CMK (cell line): ENCODE results near the gene ZFY.
"Not testable (repeated sequence)": the region's sequence is repeated elsewhere in the genome, so short reads cannot be mapped to it uniquely, and the experiment has no call there.

ENCODE experiments used
- DNase-seq: peaks from one replicate; pipeline ENCODE4 v3.0.0-alpha.2; 2010; ENCODE audit warnings: low read depth

The ZFY gene

DNA sequence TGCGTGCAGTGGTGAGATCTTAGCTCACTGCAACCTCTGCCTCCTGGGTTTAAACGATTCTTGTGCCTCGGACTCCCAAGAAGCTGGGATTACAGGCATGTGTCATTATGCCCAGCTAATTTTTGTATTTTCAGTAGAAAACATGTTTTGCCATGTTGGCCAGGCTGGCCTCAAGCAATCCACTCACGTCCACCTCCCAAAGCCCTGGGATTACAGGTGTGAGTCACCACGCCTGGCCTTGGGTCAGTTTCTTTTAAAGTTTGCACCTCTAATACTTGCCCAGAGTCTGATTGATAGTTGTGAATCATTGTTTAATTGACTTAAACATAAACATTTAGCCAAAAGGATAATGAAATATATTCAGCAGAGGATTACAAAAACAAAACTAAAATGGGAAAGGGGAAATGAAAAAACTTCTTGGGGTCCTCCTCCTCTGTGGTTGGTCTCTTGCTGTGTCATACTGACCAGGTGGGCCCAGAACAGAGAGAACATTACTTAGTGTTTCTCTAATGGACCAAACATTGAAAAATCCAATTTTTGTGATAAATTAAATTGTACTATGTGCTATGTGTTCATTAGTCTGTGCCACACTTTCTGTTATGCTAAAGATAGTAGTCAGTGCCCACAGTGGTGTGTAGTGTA, 38.0 kb downstream of the ZFY start:
- no peak for DNase-seq

DNA sequence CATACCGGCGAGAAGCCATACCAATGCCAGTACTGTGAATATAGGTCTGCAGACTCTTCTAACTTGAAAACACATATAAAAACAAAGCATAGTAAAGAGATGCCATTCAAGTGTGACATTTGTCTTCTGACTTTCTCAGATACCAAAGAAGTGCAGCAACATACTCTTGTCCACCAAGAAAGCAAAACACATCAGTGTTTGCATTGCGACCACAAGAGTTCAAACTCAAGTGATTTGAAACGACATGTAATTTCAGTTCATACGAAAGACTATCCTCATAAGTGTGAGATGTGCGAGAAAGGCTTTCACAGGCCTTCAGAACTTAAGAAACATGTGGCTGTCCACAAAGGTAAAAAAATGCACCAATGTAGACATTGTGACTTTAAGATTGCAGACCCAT, 44.1 kb downstream of the ZFY start:
- no peak for DNase-seq

GRCh38 chrY:2984491-2984890, 49.3 kb downstream of the ZFY start:
- no peak for DNase-seq

- DNase-seq, result not testable (repeated sequence)
These were observed 52.0 kb downstream of the ZFY start for GRCh38 chrY:2987178-2987577.

- not testable (repeated sequence) for DNase-seq
These were observed 62.2 kb downstream of the ZFY start for GRCh38 chrY:2997369-2997768.

GRCh38 chrY:3002190-3002589, 67.0 kb downstream of the ZFY start:
- no peak for DNase-seq

DNA sequence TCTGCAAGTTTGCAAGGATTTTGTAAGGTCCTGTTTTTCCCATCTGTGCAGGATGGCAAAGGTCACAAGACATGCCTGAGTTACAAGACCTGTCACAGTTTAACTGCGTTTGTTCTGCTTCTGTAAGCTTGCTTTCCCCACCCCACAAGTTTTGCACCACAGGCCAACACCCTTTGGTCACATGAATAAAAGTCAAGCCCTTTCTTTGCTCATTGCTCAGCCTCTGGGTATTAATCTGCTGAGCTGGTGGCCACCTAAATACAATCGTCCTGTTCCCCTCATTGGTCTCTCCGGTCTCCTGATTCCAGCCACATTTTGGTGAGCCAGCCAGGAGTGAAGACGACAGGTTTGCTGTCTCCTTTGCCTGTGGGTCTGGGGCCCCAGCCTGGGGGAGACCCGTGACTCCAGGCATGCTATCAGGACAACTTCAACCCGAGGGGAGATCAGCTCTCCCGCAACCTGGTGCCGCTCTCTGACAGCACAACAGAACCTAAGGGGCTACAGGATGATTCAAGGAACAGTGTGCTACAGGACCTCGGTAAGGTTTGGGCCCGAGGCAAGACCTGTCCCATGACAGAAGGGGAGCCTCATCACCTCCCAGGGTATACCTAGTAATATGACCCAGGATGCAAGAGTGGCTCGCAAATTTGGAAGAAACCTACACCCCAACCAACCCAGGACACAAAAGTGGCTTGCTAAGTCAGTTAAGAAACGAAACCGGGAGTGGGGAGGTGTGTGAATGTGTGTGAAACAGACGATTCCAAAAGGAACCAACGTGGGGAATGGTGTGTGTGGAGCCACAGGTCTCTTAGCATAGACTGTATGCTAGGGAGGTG, 67.7 kb downstream of the ZFY start:
- no peak for DNase-seq

DNA sequence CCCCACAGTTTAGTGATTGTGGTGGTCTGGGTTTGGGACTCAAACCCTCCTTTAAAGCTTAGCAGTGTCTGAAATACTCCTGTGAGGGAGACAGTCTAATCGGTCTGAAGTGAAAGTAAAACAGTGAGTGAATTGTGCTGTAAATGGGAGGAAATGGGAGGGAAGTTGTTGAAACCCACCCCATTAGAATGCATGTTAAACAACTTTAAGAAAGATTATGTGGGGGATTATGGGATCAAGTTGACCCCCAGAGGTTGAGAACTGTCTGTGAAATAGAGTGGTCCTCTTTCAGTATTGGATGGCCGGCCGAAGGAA, 68.3 kb downstream of the ZFY start:
- no peak for DNase-seq

DNA sequence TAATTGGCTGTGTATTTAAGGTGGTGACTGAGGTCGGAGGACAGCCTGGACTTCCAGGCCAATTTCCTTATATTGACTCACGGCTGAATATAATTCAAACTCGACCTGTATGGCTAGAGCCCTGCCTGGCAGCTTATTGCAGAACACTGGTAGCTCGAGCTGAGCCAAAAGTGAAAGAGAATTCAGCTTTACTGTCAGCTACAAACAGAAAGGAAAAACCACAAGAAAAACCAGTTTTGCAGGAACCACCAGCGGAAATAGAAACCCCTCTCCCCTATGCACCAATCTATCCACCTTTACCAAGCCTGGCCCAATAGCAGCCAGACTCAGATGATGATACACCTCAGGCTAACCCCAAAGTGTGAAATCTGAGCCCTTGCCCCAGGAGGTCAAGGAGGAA, 68.7 kb downstream of the ZFY start:
- DNase-seq, result no peak

DNA sequence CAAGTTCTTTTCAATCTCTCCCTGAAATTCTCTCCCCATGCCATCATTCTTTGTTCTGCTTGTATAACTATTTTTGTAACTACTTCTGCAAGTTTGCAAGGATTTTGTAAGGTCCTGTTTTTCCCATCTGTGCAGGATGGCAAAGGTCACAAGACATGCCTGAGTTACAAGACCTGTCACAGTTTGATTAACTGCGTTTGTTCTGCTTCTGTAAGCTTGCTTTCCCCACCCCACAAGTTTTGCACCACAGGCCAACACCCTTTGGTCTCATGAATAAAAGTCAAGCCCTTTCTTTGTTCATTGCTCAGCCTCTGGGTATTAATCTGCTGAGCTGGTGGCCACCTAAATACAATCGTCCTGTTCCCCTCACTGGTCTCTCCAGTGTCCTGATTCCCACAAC, 70.8 kb downstream of the ZFY start:
- not testable (repeated sequence) for DNase-seq

GRCh38 chrY:3007967-3008366, 72.8 kb downstream of the ZFY start:
- no peak for DNase-seq

DNA sequence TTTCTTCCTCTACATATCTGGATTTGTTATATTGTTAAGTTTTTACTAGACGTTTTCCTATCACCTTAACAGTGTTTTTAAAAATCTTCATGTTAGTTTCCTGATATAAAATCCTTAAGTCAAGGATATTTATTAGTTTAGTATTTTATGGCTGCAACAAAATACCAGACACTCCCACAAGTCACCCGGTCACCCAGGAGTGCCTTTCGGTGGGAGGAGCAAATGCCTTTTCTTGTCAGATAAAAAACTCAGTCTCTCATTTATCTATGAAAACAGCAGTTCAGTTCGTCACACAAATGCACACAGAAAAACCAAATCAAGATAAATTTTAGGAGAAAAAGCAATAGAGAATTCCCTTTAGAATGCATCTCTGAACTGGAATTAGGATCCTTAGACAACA, 77.0 kb downstream of the ZFY start:
- no peak for DNase-seq

DNA sequence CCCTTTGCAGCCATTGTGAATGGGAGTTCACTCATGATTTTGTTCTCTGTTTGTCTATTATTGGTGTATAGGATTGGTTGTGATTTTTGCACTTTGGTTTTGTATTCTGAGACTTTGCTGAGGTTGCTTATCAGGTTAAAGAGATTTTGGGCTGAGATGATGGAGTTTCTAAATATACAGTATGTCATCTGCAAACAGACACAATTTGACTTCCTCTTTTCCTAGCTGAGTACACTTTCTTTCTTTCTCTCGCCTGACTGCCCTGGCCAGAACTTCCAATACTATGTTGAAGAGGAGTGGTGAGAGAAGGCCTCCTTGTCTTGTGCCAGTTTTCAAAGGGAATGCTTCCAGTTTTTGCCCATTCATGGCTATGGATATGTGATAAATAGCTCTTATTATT, 81.4 kb downstream of the ZFY start:
- no peak for DNase-seq

- no peak for DNase-seq
These were observed 83.4 kb downstream of the ZFY start for GRCh38 chrY:3018546-3018945.

DNA sequence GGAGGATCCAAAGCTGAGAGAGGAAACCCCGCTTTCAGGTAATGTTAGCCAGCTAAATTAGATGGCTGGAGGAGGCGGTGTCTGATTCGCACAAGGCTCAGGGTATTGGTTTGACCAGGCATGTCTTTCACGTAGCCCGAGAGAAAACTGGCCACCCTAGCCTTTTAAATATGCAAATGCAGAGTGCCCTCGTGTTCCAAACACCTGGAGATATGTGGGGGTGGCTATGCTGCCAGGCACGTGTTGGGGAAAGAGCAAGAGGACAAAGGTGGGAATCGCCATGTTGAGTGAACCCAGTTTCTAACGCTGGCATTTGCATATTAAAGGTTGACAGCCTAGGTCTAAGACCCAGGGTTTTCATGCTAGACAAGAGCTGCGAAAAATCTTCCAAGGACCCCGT, 84.4 kb downstream of the ZFY start:
- no peak for DNase-seq

- DNase-seq, result no peak
These were observed 86.0 kb downstream of the ZFY start for GRCh38 chrY:3021176-3021575.

- DNase-seq, result no peak
These were observed 88.4 kb downstream of the ZFY start for GRCh38 chrY:3023606-3024005.

- no peak for DNase-seq
These were observed 90.2 kb downstream of the ZFY start for GRCh38 chrY:3025357-3025756.
